Mesenchymal stem cell (in vitro differentiated cells and primary cell): ENCODE data around the gene MBNL3.

ENCODE experiments used
- DNase-seq: peaks from one replicate; pipeline ENCODE4 v3.0.0-alpha.2; 2013
- H2AFZ ChIP-seq: one replicate; pipeline ENCODE4 v1.6.1; 2013; ENCODE audit warnings: low read depth, mild to moderate bottlenecking, control low read depth, inconsistent platforms, low read length, moderate library complexity
- H2AK5ac ChIP-seq: 2 replicates; pipeline ENCODE4 v1.6.1; 2013; ENCODE audit warnings: low read length, moderate library complexity, mild to moderate bottlenecking, inconsistent platforms; ENCODE audit not compliant: severe bottlenecking
- H2BK120ac ChIP-seq: one replicate; pipeline ENCODE4 v1.6.1; 2013; ENCODE audit warnings: low read depth, mild to moderate bottlenecking, inconsistent platforms, low read length, moderate library complexity
- H2BK12ac ChIP-seq, 2 experiments: one replicate each; pipeline ENCODE4 v1.6.1; 2013; ENCODE audit warnings: inconsistent platforms in 2 of 2, low read length in 2 of 2, mild to moderate bottlenecking in 2 of 2, moderate library complexity in 2 of 2, control low read depth in 1 of 2
- H2BK15ac ChIP-seq: one replicate; pipeline ENCODE4 v1.6.1; 2013; ENCODE audit warnings: mild to moderate bottlenecking, low read depth, inconsistent platforms; ENCODE audit not compliant: poor library complexity, severe bottlenecking
- H2BK5ac ChIP-seq: 2 replicates; pipeline ENCODE4 v1.6.1; 2013; ENCODE audit warnings: low read depth, mild to moderate bottlenecking, low read length, control low read depth, inconsistent platforms; ENCODE audit not compliant: poor library complexity, severe bottlenecking
- H3K14ac ChIP-seq, 2 experiments: one replicate each; pipeline ENCODE4 v1.6.1; 2013; ENCODE audit warnings: inconsistent platforms in 2 of 2, low read length in 2 of 2, control low read depth in 1 of 2, mild to moderate bottlenecking in 1 of 2, moderate library complexity in 1 of 2
- H3K18ac ChIP-seq, 2 experiments: one replicate each; pipeline ENCODE4 v1.6.1; 2013; ENCODE audit warnings: inconsistent platforms in 2 of 2, low read length in 2 of 2, control low read depth in 1 of 2, low read depth in 1 of 2, mild to moderate bottlenecking in 1 of 2
- H3K23ac ChIP-seq, 2 experiments: one replicate each; pipeline ENCODE4 v1.6.1; 2013; ENCODE audit warnings: inconsistent platforms in 2 of 2, low read length in 2 of 2, mild to moderate bottlenecking in 2 of 2, moderate library complexity in 2 of 2, control low read depth in 1 of 2
- H3K27ac ChIP-seq: 2 replicates; pipeline ENCODE4 v1.5.1; 2013; ENCODE audit warnings: mild to moderate bottlenecking, moderate library complexity, low read length, control low read depth, inconsistent platforms; ENCODE audit not compliant: poor library complexity, severe bottlenecking
- H3K27me3 ChIP-seq, 2 experiments: 2 replicates each; pipeline versions ENCODE4 v1.6.1 to v1.7.0; 2013; ENCODE audit warnings: low read length in 2 of 2, mild to moderate bottlenecking in 2 of 2, moderate library complexity in 2 of 2, control low read depth in 1 of 2, inconsistent platforms in 1 of 2; ENCODE audit not compliant: control insufficient read depth in 1 of 2, insufficient read depth in 1 of 2
- H3K36me3 ChIP-seq, 2 experiments: 2 replicates each; pipeline versions ENCODE4 v1.6.1 to v1.7.0; 2013; ENCODE audit warnings: low read length in 2 of 2, control low read depth in 1 of 2, inconsistent platforms in 1 of 2, low read depth in 1 of 2, mild to moderate bottlenecking in 1 of 2; ENCODE audit not compliant: insufficient read depth in 2 of 2, control insufficient read depth in 1 of 2
- H3K4ac ChIP-seq, 2 experiments: one replicate each; pipeline ENCODE4 v1.6.1; 2013; ENCODE audit warnings: inconsistent platforms in 2 of 2, low read length in 2 of 2, mild to moderate bottlenecking in 2 of 2, moderate library complexity in 2 of 2, control low read depth in 1 of 2, low read depth in 1 of 2
- H3K4me1 ChIP-seq: 2 replicates; pipeline ENCODE4 v1.6.1; 2013; ENCODE audit warnings: low read depth, low read length, control low read depth; ENCODE audit not compliant: control insufficient read depth, insufficient read depth
- H3K4me2 ChIP-seq: 2 replicates; pipeline ENCODE4 v1.6.1; 2013; ENCODE audit warnings: low read length, mild to moderate bottlenecking, inconsistent platforms; ENCODE audit not compliant: poor library complexity, severe bottlenecking
- H3K4me3 ChIP-seq, 2 experiments: 2 replicates each; pipeline versions ENCODE4 v1.5.1 to v1.7.0; 2013; ENCODE audit warnings: low read length in 2 of 2, mild to moderate bottlenecking in 2 of 2, control low read depth in 1 of 2, low read depth in 1 of 2; ENCODE audit not compliant: insufficient read depth in 1 of 2
- H3K79me1 ChIP-seq: replicated peaks from 2 replicates; pipeline ENCODE4 v1.6.1; 2013; ENCODE audit warnings: mild to moderate bottlenecking, control low read depth, low read length, inconsistent platforms; ENCODE audit not compliant: poor library complexity, severe bottlenecking
- H3K9ac ChIP-seq: 2 replicates; pipeline ENCODE4 v1.7.0; 2013; ENCODE audit warnings: mild to moderate bottlenecking, low read length, moderate library complexity
- H3K9me3 ChIP-seq: 2 replicates; pipeline ENCODE4 v1.7.0; 2013; ENCODE audit warnings: mild to moderate bottlenecking, low read length; ENCODE audit not compliant: control insufficient read depth
- H4K8ac ChIP-seq: one replicate; pipeline ENCODE4 v1.6.1; 2013; ENCODE audit warnings: inconsistent platforms, mild to moderate bottlenecking, low read length, moderate library complexity
- H4K91ac ChIP-seq: one replicate; pipeline ENCODE4 v1.6.1; 2013; ENCODE audit warnings: mild to moderate bottlenecking, low read length, inconsistent platforms
- WGBS: methylation state at CpG from one replicate; pipeline ENCODE4 v1.1.7; 2013; ENCODE audit warnings: mixed read lengths; 5-methylcytosine and 5-hydroxymethylcytosine counted together

Gene MBNL3

GRCh38 chrX:132394591-132394990 lies 94.2 kb downstream of the MBNL3 start:
- H3K27me3 ChIP-seq: no peaks in the 10 kb centered on the region
- H3K4me2 ChIP-seq: no peak overlapping the region
- H3K4me3 ChIP-seq: no peak overlapping the region
- H3K9me3 ChIP-seq: no peaks in the 10 kb centered on the region
- no peak overlapping the region for H2BK5ac ChIP-seq
- H3K36me3 ChIP-seq: no peaks in the 10 kb centered on the region
- no peak overlapping the region for H3K4ac ChIP-seq
- no peak for DNase-seq
- no peak overlapping the region for H3K27ac ChIP-seq
- no peak overlapping the region for H3K23ac ChIP-seq
- no peak overlapping the region for H2BK15ac ChIP-seq
- H2AFZ ChIP-seq: no peak overlapping the region
- H3K4me1 ChIP-seq: no peaks in the 10 kb centered on the region
- no peak overlapping the region for H4K8ac ChIP-seq
- H2BK12ac ChIP-seq: no peak overlapping the region
- no peak overlapping the region for H2BK120ac ChIP-seq
- no peak overlapping the region for H3K18ac ChIP-seq
- no peak overlapping the region for H3K9ac ChIP-seq
- no peak overlapping the region for H4K91ac ChIP-seq
- no peaks in the 10 kb centered on the region for H3K79me1 ChIP-seq
- no peak overlapping the region for H3K14ac ChIP-seq
- H2AK5ac ChIP-seq: no peak overlapping the region

GRCh38 chrX:132393992-132394391 lies 94.8 kb downstream of the MBNL3 start:
- no peaks in the 10 kb centered on the region for H3K4me1 ChIP-seq
- no peak overlapping the region for H4K91ac ChIP-seq
- H2BK12ac ChIP-seq: no peak overlapping the region
- no peak overlapping the region for H2BK15ac ChIP-seq
- H3K4me2 ChIP-seq: no peak overlapping the region
- H3K27me3 ChIP-seq: no peaks in the 10 kb centered on the region
- H3K9me3 ChIP-seq: no peaks in the 10 kb centered on the region
- no peak overlapping the region for H2AK5ac ChIP-seq
- H2AFZ ChIP-seq: no peak overlapping the region
- no peak overlapping the region for H3K4ac ChIP-seq
- no peaks in the 10 kb centered on the region for H3K36me3 ChIP-seq
- no peak overlapping the region for H3K18ac ChIP-seq
- no peak for DNase-seq
- H2BK5ac ChIP-seq: no peak overlapping the region
- no peak overlapping the region for H3K9ac ChIP-seq
- H3K23ac ChIP-seq: no peak overlapping the region
- no peak overlapping the region for H3K14ac ChIP-seq
- no peaks in the 10 kb centered on the region for H3K79me1 ChIP-seq
- no peak overlapping the region for H2BK120ac ChIP-seq
- no peak overlapping the region for H3K27ac ChIP-seq
- 93% methylated on average over 3 of the region's 4 CpGs for WGBS
- no peak overlapping the region for H3K4me3 ChIP-seq
- no peak overlapping the region for H4K8ac ChIP-seq

GRCh38 chrX:132393485-132393884 lies 95.4 kb downstream of the MBNL3 start:
- Histone ChIP-seq H2BK12ac (no peak overlapping the region), H3K14ac (no peak overlapping the region), H2AFZ (no peak overlapping the region), H3K27me3 (no peaks in the 10 kb centered on the region), H2BK5ac (no peak overlapping the region), H2BK120ac (no peak overlapping the region), H3K9ac (no peak overlapping the region), H3K4me2 (no peak overlapping the region), H3K36me3 (no peaks in the 10 kb centered on the region), H3K27ac (no peak overlapping the region), H3K23ac (no peak overlapping the region), H3K4me3 (no peak overlapping the region), H2BK15ac (no peak overlapping the region), H3K4me1 (no peaks in the 10 kb centered on the region), H4K8ac (no peak overlapping the region), H3K18ac (no peak overlapping the region), H3K9me3 (no peaks in the 10 kb centered on the region), H2AK5ac (no peak overlapping the region), H3K4ac (no peak overlapping the region), H4K91ac (no peak overlapping the region), H3K79me1 (no peaks in the 10 kb centered on the region)
- no peak for DNase-seq
- WGBS: no CpG with 5 or more reads among the region's 1 CpG

GRCh38 chrX:132393085-132393484 lies 95.8 kb downstream of the MBNL3 start:
- no peak overlapping the region for H2BK5ac ChIP-seq
- no peak overlapping the region for H3K4me2 ChIP-seq
- no peak overlapping the region for H3K27ac ChIP-seq
- no peak overlapping the region for H3K23ac ChIP-seq
- H3K4me1 ChIP-seq: no peaks in the 10 kb centered on the region
- H3K18ac ChIP-seq: no peak overlapping the region
- H4K8ac ChIP-seq: no peak overlapping the region
- no peak overlapping the region for H3K14ac ChIP-seq
- H2BK12ac ChIP-seq: no peak overlapping the region
- no peak overlapping the region for H2AK5ac ChIP-seq
- no peak overlapping the region for H2BK15ac ChIP-seq
- no peaks in the 10 kb centered on the region for H3K36me3 ChIP-seq
- H2AFZ ChIP-seq: no peak overlapping the region
- no peak overlapping the region for H2BK120ac ChIP-seq
- H4K91ac ChIP-seq: no peak overlapping the region
- no peak for DNase-seq
- no peaks in the 10 kb centered on the region for H3K9me3 ChIP-seq
- H3K79me1 ChIP-seq: no peaks in the 10 kb centered on the region
- no peak overlapping the region for H3K9ac ChIP-seq
- no peak overlapping the region for H3K4ac ChIP-seq
- no peaks in the 10 kb centered on the region for H3K27me3 ChIP-seq
- no peak overlapping the region for H3K4me3 ChIP-seq
